Measurements from ENCODE around the gene SLC35F3.

DNA sequence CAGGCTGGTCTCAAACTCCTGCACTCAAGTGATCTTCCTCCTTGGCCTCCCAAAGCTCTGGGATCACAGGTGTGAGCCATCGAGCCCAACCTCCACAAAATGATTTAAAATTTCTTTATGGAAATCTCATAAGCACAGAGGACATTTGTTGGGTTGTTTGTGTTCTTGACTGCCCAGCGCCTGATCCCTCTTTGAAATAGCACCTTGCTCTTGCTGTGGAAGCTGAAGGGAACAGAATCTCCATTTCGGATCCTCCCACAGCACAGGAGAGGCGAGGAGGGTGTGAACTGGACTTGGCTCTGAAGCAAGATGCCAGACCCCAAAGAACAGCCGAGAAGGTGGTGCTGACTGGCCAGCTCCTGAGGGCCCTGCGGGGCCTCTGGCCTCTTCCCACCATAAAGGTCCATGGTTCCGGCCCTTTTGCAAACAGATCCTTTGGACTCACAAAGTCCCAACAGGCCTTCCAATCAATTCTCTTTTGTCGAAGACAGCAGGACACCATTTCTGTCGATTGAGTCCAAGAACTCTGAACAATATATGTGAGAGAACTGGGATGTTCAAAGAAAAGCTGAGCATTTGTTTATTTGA lies 423.2 kb downstream of the SLC35F3 start:
- TF ChIP-seq, protein P1, sequence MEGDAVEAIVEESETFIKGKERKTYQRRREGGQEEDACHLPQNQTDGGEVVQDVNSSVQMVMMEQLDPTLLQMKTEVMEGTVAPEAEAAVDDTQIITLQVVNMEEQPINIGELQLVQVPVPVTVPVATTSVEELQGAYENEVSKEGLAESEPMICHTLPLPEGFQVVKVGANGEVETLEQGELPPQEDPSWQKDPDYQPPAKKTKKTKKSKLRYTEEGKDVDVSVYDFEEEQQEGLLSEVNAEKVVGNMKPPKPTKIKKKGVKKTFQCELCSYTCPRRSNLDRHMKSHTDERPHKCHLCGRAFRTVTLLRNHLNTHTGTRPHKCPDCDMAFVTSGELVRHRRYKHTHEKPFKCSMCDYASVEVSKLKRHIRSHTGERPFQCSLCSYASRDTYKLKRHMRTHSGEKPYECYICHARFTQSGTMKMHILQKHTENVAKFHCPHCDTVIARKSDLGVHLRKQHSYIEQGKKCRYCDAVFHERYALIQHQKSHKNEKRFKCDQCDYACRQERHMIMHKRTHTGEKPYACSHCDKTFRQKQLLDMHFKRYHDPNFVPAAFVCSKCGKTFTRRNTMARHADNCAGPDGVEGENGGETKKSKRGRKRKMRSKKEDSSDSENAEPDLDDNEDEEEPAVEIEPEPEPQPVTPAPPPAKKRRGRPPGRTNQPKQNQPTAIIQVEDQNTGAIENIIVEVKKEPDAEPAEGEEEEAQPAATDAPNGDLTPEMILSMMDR (IDR thresholded peaks at IDR 0.05) = no peak
- TF ChIP-seq POLR2A (IDR thresholded peaks at IDR 0.05) = no peak

Measured in adrenal gland (tissue), 5 donors.